ENCODE data around the gene SGPP1.
"Not testable (repeated sequence)": the region's sequence is repeated elsewhere in the genome, so short reads cannot be mapped to it uniquely, and the experiment has no call there.

The SGPP1 gene

GRCh38 chr14:63757211-63757610 is 29.3 kb upstream of the SGPP1 start:
- H3K9me3 ChIP-seq, result no peaks in the 10 kb centered on the region
- no peak for TF ChIP-seq CTCF (IDR thresholded peaks at IDR 0.05)
- H3K27ac ChIP-seq, result no peak overlapping the region
- H3K4me3 ChIP-seq (ENCODE audit: low read depth in 1 of 2, low read length in 1 of 2), result no peak overlapping the region
- no peaks in the 10 kb centered on the region for H3K36me3 ChIP-seq
- no peaks in the 10 kb centered on the region for H3K27me3 ChIP-seq
- H3K4me1 ChIP-seq (ENCODE audit: control insufficient read depth in 1 of 2, insufficient read depth in 1 of 2, low read depth in 1 of 2, low read length in 1 of 2), result peaks cover 25 to 32% of the 10 kb centered on the region in 2 experiments

- peaks cover 17 to 20% of the 10 kb centered on the region in 2 experiments for H3K4me1 ChIP-seq (ENCODE audit: control insufficient read depth in 1 of 2, insufficient read depth in 1 of 2, low read depth in 1 of 2, low read length in 1 of 2)
- no peak for TF ChIP-seq CTCF (IDR thresholded peaks at IDR 0.05)
- no peaks in the 10 kb centered on the region for H3K36me3 ChIP-seq
- H3K4me3 ChIP-seq (ENCODE audit: low read depth in 1 of 2, low read length in 1 of 2), result no peak overlapping the region
- no peaks in the 10 kb centered on the region for H3K27me3 ChIP-seq
- H3K9me3 ChIP-seq, result no peaks in the 10 kb centered on the region
- no peak overlapping the region for H3K27ac ChIP-seq
Measured at GRCh38 chr14:63752449-63753169, 24.7 kb upstream of the SGPP1 start.

- H3K36me3 ChIP-seq; H3K9me3 ChIP-seq; H3K4me3 ChIP-seq (ENCODE audit: low read depth in 1 of 2, low read length in 1 of 2); H3K27ac ChIP-seq; H3K27me3 ChIP-seq: not testable (repeated sequence)
- H3K4me1 ChIP-seq (ENCODE audit: control insufficient read depth in 1 of 2, insufficient read depth in 1 of 2, low read depth in 1 of 2, low read length in 1 of 2), result peaks cover 33 to 34% of the 10 kb centered on the region in 2 experiments
Measured at GRCh38 chr14:63751076-63751475, 23.2 kb upstream of the SGPP1 start.

GRCh38 chr14:63747846-63748245 is 20.0 kb upstream of the SGPP1 start:
- no peaks in the 10 kb centered on the region for H3K36me3 ChIP-seq
- no peaks in the 10 kb centered on the region for H3K27me3 ChIP-seq
- H3K27ac ChIP-seq, result peak overlapping the region; percentile 81
- peak overlapping the region in 1 of 2 experiments; percentile 4 for H3K4me3 ChIP-seq (ENCODE audit: low read depth in 1 of 2, low read length in 1 of 2)
- TF ChIP-seq CTCF (IDR thresholded peaks at IDR 0.05), result no peak
- H3K4me1 ChIP-seq (ENCODE audit: control insufficient read depth in 1 of 2, insufficient read depth in 1 of 2, low read depth in 1 of 2, low read length in 1 of 2), result peaks cover 38 to 39% of the 10 kb centered on the region in 2 experiments
- H3K9me3 ChIP-seq, result no peaks in the 10 kb centered on the region

GRCh38 chr14:63745858-63746425 is 18.1 kb upstream of the SGPP1 start:
- Histone ChIP-seq H3K27ac (peak overlapping the region; percentile 81), H3K27me3 (no peaks in the 10 kb centered on the region), H3K9me3 (no peaks in the 10 kb centered on the region), H3K36me3 (no peaks in the 10 kb centered on the region), H3K4me1 (ENCODE audit: control insufficient read depth in 1 of 2, insufficient read depth in 1 of 2, low read depth in 1 of 2, low read length in 1 of 2) (peaks cover 38% of the 10 kb centered on the region in 2 experiments), H3K4me3 (ENCODE audit: low read depth in 1 of 2, low read length in 1 of 2) (no peak overlapping the region)
- TF ChIP-seq CTCF (IDR thresholded peaks at IDR 0.05), result no peak

- Histone ChIP-seq H3K27ac (no peak overlapping the region), H3K27me3 (no peaks in the 10 kb centered on the region), H3K9me3 (no peaks in the 10 kb centered on the region), H3K36me3 (no peaks in the 10 kb centered on the region), H3K4me1 (ENCODE audit: control insufficient read depth in 1 of 2, insufficient read depth in 1 of 2, low read depth in 1 of 2, low read length in 1 of 2) (peaks cover 38% of the 10 kb centered on the region in 2 experiments), H3K4me3 (ENCODE audit: low read depth in 1 of 2, low read length in 1 of 2) (no peak overlapping the region)
- no peak for TF ChIP-seq CTCF (IDR thresholded peaks at IDR 0.05)
Measured at GRCh38 chr14:63745272-63745671, 17.4 kb upstream of the SGPP1 start.
